ENCODE measurements around the gene PRKAR1B.

Gene PRKAR1B

DNA sequence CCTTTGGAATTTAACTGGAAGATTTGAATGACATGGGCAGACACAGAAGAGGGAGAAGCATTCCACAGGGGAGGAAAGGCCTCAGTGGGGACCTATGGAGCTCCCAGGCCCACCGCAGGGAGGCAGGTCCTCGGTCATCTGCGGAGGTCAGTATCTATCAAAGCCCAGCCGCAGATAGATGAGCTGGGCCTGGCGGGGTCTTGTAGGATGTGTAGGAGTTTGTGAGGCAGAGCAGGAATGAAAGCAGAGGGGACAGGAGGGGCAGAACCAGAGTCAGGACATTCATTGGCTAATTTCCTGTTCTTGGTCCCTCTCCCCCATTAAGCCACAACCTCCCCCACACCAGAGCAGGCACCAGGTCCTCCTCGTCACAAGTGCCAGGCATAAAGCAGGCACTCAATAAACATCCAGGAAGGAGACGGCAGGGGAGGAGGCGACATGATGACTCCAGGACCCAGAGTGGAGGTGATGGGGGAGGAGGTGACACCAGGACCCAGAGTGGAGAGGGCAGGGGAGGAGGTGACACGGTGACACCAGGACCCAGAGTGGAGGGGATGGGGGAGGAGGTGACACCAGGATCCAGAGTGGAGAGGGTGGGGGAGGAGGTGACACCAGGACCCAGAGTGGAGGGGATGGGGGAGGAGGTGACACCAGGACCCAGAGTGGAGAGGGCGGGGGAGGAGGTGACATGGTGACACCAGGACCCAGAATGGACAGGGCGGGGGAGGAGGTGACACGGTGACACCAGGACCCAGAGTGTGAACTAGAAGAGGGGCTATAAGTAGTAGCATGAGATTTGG lies 123.7 kb downstream of the PRKAR1B start:
- peak; percentile 53 for DNase-seq (ENCODE audit: low spot score)

DNA sequence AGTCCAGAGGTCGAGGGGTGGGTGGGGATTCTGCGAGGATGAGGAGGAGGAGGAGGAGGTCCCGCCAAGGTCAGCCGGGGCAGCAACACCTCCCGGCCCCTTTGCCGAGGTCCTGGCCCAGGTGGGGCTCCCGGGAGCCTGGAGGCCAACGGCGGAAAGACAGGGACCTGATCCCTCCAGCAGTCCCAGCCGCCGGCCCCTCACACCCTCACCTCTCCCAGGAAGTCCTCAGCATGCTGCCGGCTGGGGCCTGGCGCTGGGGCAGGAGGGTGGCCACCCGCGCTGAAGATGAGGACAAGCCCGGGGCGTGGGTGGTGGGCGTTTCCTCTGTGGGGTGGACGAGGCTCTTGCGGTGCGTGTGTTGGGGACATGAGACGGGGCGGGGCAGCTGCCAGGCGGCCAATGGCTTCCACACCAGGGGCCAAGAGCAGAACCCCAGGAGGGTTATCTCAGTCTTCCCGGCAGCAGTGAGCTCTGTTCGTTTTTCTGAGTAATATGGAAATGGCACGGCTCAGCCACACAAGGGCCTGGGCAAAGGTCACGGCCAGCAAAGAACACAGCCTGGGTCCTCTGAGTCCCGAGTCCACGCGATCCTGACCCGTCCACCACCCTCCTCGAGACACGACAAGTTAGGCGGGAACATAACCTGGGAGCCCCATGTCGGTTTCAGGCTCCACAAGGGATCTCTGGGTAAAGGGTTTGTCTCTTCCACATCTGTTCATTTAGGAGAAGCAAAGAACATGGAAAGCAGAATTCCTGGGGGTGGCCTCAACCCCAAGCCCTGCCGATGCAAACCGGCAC lies 124.5 kb downstream of the PRKAR1B start:
- no peak for DNase-seq (ENCODE audit: low spot score)

DNA sequence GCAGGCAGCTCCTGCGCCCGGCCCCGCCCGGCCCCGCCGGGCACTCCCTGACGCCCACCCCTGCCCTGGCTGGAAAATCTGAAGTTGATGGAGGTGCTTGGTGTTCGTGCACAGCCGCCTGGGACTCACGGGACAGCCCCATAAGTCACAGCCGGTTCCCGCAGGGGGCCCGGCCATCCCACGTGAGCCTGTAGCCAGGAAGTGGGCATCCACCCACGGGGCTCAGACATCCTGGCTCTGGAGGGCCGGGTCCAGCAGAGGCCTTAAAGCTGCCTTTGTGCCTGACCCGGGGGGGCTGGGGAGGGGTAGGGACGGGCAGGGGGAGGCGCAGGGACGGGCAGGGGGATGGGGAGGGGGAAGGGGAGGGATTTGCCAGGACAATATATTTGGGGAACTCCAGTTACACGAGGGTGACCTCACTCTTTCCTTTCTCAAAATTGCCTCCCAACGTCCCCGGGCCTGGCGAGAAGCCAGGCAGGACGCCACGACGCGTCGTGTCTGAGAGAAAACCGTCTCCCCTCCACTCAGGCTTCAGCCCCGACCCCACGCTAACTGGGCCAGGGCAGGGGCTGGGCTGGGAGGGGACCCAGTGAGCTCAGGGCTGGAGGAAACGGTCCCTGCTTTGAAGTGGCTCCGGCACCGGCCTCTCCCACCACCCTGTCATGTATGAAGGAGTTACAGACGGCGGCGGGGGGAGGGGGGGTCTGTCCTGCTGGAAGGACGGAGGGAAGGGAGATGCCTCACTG lies 125.3 kb downstream of the PRKAR1B start:
- DNase-seq (ENCODE audit: low spot score): peak; percentile 89

DNA sequence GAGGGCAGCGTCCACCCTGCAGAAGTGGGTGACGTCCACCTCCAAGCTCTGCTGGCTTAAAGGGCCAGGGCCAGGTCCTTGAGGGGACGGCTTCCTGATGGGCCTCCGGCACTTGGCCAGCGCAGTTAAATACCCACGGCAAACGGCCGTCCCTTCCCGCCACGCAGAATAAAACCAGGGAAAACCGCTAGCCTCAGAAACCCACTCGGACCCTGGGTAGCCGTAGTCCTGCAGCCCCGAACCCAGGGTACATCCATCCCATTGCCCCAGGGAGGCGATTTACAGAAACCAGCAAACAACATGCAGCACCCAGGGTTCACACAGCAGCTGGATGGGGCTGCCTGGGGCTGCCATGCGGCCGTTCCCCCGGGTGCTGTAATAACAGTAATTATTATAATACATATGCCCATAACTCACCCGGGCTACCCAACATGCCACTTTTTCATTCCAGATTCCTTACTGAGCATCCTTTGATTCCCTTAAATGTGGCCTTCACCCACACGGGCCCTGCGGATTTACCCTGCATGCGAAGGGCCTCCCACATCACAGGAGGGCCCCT lies 126.0 kb downstream of the PRKAR1B start:
- DNase-seq (ENCODE audit: low spot score): no peak

DNA sequence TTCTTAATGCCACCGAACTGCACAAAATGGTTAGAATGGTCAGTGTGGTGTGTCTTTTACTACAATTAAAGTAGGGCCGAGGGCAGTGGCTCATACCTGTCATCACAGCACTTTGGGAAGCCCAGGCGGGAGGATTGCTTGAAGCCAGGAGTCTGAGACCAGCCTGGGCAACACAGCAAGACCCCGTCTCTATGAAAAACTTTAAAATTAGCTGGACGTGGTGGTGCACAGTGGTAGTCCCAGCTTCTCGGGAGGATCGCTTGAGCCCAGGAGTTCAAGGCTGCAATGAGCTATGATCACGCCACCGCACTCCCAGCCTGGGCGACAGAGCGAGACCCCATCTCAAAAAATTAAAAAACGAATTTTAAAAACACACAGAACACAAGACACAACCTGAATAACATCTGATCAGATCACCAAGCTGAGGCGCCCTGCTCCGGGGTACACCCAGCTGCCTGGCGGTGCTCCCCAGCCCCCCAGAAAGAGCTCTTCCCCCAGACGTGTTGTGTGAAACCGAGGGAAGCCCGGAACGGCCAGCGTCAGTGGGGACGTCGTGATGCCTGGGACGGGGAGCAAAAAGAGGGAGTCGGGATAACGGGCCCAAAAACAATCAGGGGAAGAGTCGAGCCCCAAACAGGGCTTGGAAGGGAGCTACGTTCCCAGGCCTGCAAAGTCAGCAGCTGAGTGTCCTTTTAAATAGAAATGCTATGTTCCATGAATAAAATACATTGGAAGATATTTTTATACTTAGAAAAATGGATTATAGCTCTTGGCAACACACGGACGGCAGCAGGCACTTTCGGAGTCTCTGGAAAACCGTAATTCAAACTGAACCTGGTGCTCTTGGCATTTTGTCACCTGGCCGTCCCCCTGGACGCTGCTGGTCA lies 126.7 kb downstream of the PRKAR1B start:
- DNase-seq (ENCODE audit: low spot score): no peak

DNA sequence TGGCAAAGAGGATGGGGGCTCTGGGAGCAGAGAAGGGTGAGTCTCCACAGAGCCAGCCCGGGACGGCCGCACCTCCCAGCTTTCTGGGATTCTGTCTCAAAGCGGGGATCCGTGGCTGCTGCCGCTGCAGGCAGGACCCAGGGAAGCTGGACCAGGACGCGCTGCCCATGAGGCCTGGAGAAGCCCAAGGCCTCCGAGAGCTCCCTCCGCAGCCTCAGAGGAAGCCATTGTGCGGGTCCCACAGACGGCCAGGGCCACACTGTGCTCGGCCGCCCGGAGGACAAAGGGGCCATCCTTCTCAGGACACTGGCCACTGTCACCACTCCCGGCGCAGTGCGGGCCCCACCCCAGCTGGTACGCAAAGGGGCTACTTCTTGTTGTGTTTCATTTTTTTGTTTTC lies 128.2 kb downstream of the PRKAR1B start:
- no peak for DNase-seq (ENCODE audit: low spot score)

DNA sequence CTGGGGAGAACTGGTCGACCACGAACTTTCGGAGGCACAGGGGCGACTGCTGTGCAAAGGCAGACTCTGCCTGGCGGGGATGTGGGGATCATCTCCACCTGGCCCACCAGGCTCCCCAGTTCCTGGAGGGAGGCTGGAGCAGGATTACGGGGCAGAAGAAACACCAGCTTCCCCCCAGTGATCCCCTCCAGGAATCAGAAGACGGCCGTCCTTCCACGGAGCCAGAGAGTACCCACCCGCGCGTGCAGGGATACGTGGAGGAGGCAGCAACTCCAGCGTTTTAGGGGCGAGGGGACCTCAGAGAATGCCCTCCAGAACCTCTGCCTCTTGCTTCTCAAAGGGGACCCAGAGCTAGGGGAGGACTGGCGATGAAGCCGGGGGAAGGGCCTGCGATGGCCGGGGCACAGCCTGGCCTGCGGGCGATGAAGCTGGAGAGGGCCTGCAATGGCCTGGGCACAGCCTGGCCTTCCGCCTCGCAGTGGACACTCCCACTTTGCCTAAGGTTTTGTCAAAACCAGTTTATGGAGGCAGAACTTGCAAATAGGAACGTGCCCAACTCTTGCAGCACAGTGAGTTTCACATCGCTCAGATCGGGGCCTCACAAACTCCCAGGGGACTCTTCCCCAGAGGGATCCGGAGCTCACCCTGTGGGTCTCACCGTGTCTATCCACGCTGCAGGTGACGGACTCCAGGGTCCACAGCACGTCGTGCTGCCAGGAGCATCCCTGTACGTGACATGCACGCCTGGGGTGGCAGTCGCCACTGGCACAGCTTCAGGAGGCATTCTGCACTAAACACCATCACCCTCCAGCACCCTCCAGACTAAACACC lies 129.5 kb downstream of the PRKAR1B start:
- DNase-seq (ENCODE audit: low spot score): no peak

DNA sequence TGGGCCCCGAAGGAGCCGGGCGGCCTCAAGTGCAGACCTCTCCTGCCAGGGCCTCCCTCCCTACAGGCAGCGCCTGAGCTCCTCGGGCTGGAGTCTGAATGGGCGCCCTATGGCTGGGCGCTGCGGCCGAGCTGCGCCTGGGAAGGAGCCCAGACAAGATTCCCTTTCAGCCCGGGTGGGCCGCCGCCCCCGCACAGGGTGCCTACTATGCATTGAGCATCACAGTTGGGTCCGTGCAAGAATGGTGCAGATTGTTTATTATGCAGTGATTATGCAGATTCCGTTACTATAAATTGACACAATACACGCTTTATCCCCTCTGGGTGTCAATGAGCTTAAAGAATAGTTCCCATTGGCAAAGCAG lies 130.3 kb downstream of the PRKAR1B start:
- no peak for DNase-seq (ENCODE audit: low spot score)

DNA sequence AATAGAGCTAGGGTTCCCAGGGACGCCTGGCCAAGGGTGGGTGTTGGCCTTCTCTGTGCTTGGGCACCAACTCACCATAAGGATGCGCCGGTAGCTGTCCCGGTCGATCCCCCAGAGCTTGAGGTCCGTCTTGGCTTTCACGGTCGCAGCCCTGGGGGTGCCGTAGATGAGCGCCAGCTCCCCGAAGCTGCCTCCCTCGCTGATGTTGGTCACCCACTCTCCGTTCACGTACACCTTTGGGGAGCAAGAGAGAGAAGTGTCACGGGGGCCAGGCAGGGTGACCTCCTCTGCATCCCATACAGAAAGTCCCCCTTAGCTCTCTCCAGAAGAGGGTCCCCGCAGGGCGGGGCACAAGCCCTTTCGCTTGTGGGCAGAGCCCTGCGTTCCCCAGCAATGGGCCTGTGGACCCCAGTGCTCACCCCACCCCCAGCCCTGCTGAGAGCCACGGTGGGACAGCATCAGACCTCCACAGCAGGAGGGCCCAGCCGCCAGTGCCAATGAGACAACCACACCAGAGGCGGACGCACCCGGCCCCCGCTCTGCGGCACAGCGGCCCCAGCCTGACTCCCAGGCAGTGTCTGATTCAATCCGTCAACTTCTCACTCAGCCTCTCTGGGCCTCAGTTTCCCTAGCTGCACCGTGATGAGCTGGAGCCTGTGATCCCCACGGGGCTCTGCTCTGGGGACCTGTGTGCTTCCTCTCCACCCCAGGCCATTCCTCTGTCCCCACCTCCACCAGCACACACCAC lies 130.8 kb downstream of the PRKAR1B start:
- no peak for DNase-seq (ENCODE audit: low spot score)

DNA sequence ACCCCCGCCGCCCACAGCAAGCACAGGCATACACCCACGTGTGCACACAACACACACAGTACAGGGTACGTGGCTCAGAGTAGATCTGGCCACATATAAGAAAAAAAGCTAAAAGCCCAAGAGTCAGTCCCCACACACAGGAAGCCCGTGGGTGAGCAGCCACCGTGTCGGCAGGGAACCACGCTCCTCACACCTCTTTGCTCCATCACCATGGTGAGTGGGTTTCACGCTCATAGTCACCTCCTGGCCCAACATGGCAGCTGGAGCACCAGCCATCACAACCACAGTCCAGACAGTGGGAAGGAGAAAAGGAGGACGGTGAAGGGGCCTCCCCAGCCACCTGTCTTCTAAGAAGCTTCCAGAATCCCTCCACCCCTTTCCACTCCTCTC lies 131.5 kb downstream of the PRKAR1B start:
- DNase-seq (ENCODE audit: low spot score): no peak

DNA sequence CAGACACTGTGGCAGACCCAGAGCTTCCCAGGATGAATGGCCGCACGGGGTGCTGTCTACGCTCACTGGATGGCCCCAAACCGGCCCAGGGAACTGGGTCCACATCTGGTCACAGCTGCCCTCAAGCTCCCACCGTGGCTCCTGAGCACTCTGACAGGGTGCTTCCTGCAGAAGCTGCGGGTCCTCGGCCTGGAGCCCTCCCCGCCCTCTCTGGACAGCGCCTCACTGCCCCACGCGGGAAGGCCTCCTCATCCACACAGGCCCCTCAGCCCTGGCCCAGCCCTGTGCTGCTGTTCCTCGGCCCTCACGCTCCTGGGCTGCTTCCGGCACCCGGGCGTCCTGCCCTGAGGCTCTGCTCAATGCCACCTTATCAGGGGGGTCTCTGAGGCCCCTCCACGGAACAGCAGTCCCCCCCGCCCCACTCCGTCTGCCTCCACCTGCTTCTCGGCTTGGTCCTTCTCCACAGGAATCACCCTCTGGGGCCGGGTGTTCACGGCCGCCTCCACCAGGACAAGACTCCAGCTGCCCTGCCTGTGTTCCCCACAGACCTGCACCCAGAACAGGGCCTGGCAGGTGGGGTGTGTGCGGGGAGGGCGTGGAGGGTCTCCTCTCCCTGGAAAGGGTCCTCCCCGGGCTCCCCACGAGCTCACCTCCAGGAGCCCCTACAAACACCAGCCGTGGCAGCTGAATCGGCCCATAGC lies 132.0 kb downstream of the PRKAR1B start:
- no peak for DNase-seq (ENCODE audit: low spot score)

DNA sequence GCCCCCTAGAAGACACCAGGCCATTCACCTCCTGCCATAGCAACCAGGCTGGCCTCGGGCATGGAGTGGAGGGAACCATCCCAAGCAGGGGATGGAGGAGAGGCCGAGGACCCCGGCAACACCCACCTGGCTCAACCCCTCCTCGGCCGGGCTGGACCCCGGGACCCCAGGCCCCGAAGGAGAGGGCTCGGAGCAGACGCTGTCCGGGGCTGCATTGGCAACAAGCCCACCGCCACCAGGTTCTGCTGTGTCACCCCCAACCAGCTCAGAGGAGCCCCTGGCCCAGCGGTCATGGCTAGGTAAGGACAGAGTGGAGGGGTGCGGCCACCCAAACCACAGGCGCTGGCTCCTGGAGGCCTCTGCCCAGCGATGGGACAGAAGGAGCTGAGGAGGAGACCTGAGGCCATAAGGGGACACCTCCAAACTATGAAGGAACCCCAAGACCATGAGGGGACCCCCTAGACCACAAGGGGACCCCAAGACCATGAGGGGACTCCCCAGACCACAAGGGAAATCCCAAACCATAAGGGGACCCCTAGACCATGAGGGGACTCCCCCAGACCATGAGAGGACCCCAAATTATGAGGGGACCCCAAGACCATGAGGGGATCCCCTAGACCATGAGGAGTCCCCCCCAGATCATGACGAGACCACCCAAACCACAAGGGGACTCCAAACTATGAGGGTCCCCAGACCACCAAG lies 132.7 kb downstream of the PRKAR1B start:
- no peak for DNase-seq (ENCODE audit: low spot score)

DNA sequence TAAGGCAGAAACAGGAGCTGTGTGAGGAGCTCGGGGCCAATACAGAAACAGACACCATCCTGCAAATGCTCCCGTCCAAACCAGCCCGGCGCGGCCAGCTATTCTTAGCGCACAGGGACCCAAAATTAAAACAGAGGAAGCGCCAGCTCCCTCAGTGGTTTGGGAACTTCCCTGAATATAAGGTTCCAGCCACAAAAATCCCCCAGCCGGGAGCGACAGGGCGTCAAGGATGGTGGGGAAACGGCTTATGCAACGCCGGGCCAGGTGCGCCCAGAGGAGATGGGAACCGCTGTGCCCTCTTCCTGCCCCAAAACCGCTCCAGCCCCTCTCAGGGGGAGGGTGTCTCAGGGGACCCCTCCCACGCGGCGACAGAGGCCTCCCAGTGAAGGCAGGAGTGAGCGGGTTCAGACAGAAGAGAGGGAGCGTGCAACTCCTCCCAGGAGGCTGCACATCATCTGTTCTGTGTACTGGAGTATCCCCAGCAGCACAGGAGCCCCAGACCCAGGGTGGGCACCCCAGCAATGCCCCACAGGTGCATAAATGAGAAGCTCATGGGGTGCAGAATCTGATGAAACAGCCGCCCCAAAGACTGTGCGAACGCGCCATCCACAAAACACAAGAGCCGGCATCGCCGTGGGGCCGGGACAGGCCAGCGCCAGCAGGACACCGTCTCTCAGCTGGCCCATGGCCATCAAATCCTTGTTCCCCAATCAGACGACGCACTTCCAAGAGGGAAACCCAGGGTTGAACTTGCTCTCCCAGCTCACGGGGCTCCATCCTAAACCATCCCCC lies 133.6 kb downstream of the PRKAR1B start:
- DNase-seq (ENCODE audit: low spot score): no peak

DNA sequence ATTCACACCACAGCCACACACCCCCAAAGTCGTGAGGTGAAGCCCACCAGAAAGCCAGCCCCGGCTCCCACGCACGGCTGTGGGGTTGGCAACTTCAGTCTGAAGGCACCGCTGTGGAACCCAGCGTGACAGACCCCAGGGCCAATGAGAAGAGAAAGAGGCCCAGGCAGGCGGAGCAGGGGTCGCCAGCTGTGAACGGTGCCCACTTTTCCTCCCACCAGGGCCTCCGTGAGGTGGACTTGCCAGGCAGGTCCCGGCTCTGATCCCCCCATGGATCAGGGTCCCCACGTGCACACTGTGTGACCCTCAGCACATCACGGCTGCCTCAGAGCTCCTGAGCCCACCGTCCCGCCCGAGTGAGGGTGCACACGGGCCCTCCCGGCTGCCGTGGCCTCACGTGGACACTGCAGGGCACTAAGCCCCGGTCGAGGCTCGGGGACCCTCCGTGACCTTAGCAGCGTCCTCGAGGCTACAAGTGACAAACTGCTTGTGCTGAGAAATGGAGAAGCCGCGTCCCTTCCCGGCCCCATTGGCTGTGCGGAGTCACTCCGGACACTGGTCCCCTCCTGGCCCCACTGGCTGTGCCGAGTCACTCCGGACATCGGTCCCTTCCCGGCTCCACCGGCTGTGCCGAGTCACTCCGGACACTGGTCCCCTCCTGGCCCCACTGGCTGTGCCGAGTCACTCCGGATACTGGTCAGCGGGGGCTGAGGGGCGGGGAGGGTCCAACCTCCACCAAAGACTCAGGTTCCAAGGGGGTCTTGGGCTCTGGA lies 135.0 kb downstream of the PRKAR1B start:
- DNase-seq (ENCODE audit: low spot score): no peak

DNA sequence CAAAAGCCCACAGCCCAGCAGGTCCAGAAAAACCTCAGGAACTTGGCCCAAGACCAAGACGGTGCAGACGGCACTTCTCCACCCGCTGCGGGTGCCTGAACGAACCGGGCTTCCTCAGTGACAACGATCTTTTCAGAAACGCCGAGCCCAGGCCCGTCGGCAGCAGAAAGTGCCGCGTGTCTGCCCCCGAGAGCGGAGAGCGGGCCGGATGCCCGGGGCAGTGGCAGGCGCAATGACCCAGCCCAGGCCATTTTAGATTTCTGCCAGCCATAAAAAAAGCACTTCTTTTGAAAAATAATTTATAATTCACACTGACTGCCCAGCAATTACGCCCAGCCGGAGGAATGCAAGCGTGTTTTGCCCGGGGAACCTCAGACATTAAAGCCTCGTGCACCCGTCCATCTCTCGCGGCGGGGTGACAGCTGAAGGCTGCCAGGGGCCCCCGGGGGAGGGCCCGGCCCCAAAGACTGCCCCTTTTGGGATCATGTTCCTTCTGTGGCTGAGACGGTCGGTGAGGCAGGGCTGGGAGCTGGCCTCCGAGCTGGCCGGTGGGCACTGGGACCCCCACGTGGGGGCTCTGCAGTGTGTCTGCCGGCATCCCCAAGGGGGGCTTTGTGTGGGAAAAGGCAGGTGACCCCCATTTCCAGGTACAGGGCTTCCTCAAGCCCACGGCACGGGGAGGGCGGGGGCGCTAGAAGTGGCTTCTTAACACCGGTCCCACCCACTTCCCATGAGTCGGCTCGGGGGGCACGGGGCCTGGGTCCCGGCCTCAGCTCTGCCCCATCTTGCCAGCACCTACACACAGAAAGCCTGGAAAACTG lies 136.1 kb downstream of the PRKAR1B start:
- no peak for DNase-seq (ENCODE audit: low spot score)
